GM18909 (cell line): ENCODE results near the gene PHAF1.
"Not testable (repeated sequence)": the region's sequence is repeated elsewhere in the genome, so short reads cannot be mapped to it uniquely, and the experiment has no call there.

Experiments used
- ATAC-seq: cut with Tn5 transposase; IDR thresholded peaks from one replicate; pipeline ENCODE4 v1.9.1; 2021; ENCODE audit warnings: mild to moderate bottlenecking; ENCODE audit not compliant: unreplicated experiment, poor library complexity

PHAF1 gene

GRCh38 chr16:67104061-67104460 lies 5.7 kb upstream of the PHAF1 start:
- ATAC-seq = no peak

GRCh38 chr16:67104845-67105244 lies 4.9 kb upstream of the PHAF1 start:
- ATAC-seq = no peak

GRCh38 chr16:67105246-67105645 lies 4.5 kb upstream of the PHAF1 start:
- no peak for ATAC-seq

- no peak for ATAC-seq
These were observed 3.9 kb upstream of the PHAF1 start for GRCh38 chr16:67105881-67106280.

GRCh38 chr16:67108489-67108888 lies 1.3 kb upstream of the PHAF1 start:
- no peak for ATAC-seq

- no peak for ATAC-seq
These were observed 772 bp upstream of the PHAF1 start for GRCh38 chr16:67108931-67109406.

- no peak for ATAC-seq
These were observed 2.3 kb downstream of the PHAF1 start for GRCh38 chr16:67111951-67112444.

- ATAC-seq = no peak
These were observed 3.1 kb downstream of the PHAF1 start for GRCh38 chr16:67112591-67113399.

GRCh38 chr16:67114793-67115192 lies 5.1 kb downstream of the PHAF1 start:
- ATAC-seq = no peak

- ATAC-seq = no peak
These were observed 5.9 kb downstream of the PHAF1 start for GRCh38 chr16:67115639-67116038.

- no peak for ATAC-seq
These were observed 6.9 kb downstream of the PHAF1 start for GRCh38 chr16:67116388-67117311.

- no peak for ATAC-seq
These were observed 8.0 kb downstream of the PHAF1 start for GRCh38 chr16:67117716-67118115.

GRCh38 chr16:67120025-67120424 lies 10.3 kb downstream of the PHAF1 start:
- ATAC-seq = no peak

GRCh38 chr16:67122799-67123198 lies 13.1 kb downstream of the PHAF1 start:
- not testable (repeated sequence) for ATAC-seq

GRCh38 chr16:67128417-67128816 lies 18.7 kb downstream of the PHAF1 start:
- no peak for ATAC-seq

- no peak for ATAC-seq
These were observed 19.1 kb downstream of the PHAF1 start for GRCh38 chr16:67128887-67129286.

- ATAC-seq = no peak
These were observed 19.7 kb downstream of the PHAF1 start for GRCh38 chr16:67129422-67129821.

GRCh38 chr16:67137605-67138004 lies 27.9 kb downstream of the PHAF1 start:
- no peak for ATAC-seq

GRCh38 chr16:67141391-67141790 lies 31.6 kb downstream of the PHAF1 start:
- ATAC-seq = no peak

- ATAC-seq = no peak
These were observed 32.6 kb downstream of the PHAF1 start for GRCh38 chr16:67142342-67142741.

GRCh38 chr16:67144943-67145342 lies 35.2 kb downstream of the PHAF1 start:
- no peak for ATAC-seq
